ENCODE measurements around the gene TRPV3. TPM values are rescaled to one million over a fixed set of nuclear protein-coding genes. Genes with fewer than 3 reads are reported as not detected.
"Not testable (repeated sequence)": the region's sequence is repeated elsewhere in the genome, so short reads cannot be mapped to it uniquely, and the experiment has no call there.

The TRPV3 gene
- total and polyA plus RNA-seq, 10 donors, result 0.13 to 2.0 (median 0.99) TPM

DNA sequence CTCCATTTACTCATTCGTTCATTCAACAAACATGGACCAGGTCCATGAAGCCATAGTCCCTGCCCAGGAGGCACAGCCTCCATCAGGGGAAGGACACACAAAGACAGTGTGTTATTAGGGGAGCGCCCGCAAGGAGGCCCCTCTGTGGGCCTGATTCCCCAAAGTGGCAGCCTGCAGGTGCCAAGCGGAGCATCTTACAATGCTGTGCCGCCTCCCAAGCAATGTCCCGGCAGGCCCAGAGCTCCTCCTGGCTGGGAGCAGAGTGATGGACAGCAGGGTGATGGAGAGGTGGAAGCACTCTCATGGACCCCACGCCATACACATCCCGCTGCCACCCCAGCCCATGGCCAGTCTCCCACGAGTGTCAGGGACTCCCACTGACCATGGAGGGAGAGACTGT, 25.8 kb upstream of the TRPV3 start:
- DNase-seq, result no peak
- no peak overlapping the region for H3K4me3 ChIP-seq
- no peaks in the 10 kb centered on the region for H3K27me3 ChIP-seq (replicated peaks in 1 of 7)
- peaks cover 0 to 74% (median 18%) of the 10 kb centered on the region in 6 donors for H3K36me3 ChIP-seq
- no peaks in the 10 kb centered on the region for H3K4me1 ChIP-seq
- intact Hi-C loops (cut with DNase I; ENCODE audit: low total_unique reads), result no loop called here
- H3K9me3 ChIP-seq, result peaks cover 0 to 3% (median 0%) of the 10 kb centered on the region in 8 donors
- WGBS, 5 donors, result 93 to 97% (median 94%) methylated on average over 6 to 9 of the region's 9 CpGs
- H3K27ac ChIP-seq, result no peak overlapping the region
- TF ChIP-seq POLR2AphosphoS5 (IDR thresholded peaks at IDR 0.05), result no peak
- no peak for TF ChIP-seq POLR2A (IDR thresholded peaks at IDR 0.05)
- TF ChIP-seq, protein P1, sequence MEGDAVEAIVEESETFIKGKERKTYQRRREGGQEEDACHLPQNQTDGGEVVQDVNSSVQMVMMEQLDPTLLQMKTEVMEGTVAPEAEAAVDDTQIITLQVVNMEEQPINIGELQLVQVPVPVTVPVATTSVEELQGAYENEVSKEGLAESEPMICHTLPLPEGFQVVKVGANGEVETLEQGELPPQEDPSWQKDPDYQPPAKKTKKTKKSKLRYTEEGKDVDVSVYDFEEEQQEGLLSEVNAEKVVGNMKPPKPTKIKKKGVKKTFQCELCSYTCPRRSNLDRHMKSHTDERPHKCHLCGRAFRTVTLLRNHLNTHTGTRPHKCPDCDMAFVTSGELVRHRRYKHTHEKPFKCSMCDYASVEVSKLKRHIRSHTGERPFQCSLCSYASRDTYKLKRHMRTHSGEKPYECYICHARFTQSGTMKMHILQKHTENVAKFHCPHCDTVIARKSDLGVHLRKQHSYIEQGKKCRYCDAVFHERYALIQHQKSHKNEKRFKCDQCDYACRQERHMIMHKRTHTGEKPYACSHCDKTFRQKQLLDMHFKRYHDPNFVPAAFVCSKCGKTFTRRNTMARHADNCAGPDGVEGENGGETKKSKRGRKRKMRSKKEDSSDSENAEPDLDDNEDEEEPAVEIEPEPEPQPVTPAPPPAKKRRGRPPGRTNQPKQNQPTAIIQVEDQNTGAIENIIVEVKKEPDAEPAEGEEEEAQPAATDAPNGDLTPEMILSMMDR (IDR thresholded peaks at IDR 0.05 in 8 of 11, conservative IDR thresholded peaks at IDR 0.05 in 3 of 11), result no peak

DNA sequence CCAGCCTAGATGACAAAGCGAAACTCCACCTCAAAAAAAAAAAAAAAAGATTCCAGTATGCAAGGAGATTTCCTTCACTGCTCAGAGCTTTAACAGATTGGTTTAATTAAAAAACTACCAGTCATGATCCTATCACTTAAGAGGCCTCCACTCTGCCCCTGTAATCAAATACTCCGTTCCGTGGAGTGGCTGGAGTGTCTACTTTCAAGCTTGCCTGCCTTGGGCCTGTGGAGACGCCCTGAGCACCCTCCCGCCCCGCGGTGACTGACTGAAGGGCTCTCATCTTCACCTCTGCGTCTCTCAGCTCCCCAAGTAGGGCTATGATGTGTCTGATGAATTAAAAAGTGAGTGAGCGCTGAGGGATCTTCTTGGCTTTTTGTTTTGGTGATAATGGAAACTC, 25.3 kb upstream of the TRPV3 start:
- H3K27me3 ChIP-seq (replicated peaks in 1 of 7), result no peaks in the 10 kb centered on the region
- no peak for DNase-seq
- TF ChIP-seq, protein P1 (IDR thresholded peaks at IDR 0.05 in 8 of 11, conservative IDR thresholded peaks at IDR 0.05 in 3 of 11), result no peak
- TF ChIP-seq POLR2A (IDR thresholded peaks at IDR 0.05), result no peak
- no peak for TF ChIP-seq POLR2AphosphoS5 (IDR thresholded peaks at IDR 0.05)
- peaks cover 0 to 68% (median 13%) of the 10 kb centered on the region in 6 donors for H3K36me3 ChIP-seq
- WGBS, 5 donors, result 93 to 97% (median 95%) methylated on average over 9 of the region's 9 CpGs
- no peak overlapping the region for H3K27ac ChIP-seq
- intact Hi-C loops (cut with DNase I; ENCODE audit: low total_unique reads), result no loop called here
- H3K9me3 ChIP-seq, result peaks cover 0 to 4% (median 0%) of the 10 kb centered on the region in 8 donors
- H3K4me3 ChIP-seq, result no peak overlapping the region
- no peaks in the 10 kb centered on the region for H3K4me1 ChIP-seq

DNA sequence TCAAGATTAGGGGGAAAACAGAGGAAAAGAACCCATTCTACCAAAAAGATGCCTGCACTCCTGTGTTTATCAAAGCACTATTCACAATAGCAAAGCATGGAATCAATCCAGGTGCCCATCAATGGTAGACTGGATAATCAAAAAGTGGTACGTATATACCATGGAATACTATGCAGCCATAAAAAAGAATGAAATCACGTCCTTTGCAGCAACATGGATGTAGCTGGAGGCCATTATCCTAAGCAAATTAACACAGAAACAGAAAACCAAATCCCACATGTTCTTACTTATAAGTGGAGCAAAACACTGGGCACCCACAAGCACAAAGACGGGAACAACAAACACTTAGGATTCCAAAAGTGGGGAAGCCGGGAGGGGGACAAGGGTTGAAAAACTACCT, 21.1 kb upstream of the TRPV3 start:
- H3K36me3 ChIP-seq, result peaks cover 0 to 45% (median 7%) of the 10 kb centered on the region in 6 donors
- WGBS, 5 donors, result 74 to 98% (median 92%) methylated on average over 4 of the region's 4 CpGs
- H3K4me3 ChIP-seq; H3K27ac ChIP-seq; H3K4me1 ChIP-seq; DNase-seq; H3K9me3 ChIP-seq; intact Hi-C loops (cut with DNase I; ENCODE audit: low total_unique reads); H3K27me3 ChIP-seq (replicated peaks in 1 of 7): not testable (repeated sequence)

DNA sequence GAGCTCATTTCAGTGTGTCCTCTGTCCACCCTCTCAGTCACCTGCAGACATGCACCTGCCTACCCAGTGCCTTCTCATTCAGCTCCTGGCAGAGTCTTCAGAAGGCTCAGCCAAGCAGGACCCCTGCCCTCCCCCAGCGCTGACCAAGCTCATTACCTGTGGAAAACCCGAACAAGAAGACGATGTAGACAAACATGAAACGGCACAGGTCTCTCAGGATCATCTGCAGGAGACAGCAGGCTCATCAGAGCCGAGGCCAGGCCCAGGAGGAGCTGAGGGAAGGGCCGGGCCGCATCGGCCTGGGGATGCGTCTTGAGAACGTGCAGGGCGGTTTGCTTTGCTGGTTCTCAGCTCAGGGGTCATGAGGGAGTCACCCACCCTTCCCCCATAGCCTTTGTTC, 19.4 kb upstream of the TRPV3 start:
- WGBS, 5 donors, result 88 to 93% (median 90%) methylated on average over 11 of the region's 11 CpGs
- no peak for DNase-seq
- intact Hi-C loops (cut with DNase I; ENCODE audit: low total_unique reads), result no loop called here

More for the DNA sequence above, 19.4 kb upstream of the TRPV3 start:
- Histone ChIP-seq H3K4me1 (no peaks in the 10 kb centered on the region), H3K27ac (no peak overlapping the region), H3K4me3 (no peak overlapping the region), H3K27me3 (replicated peaks in 1 of 7) (no peaks in the 10 kb centered on the region), H3K36me3 (peaks cover 0 to 47% (median 9%) of the 10 kb centered on the region in 6 donors), H3K9me3 (peaks cover 0 to 4% (median 0%) of the 10 kb centered on the region in 8 donors)
- TF ChIP-seq POLR2A (IDR thresholded peaks at IDR 0.05) (no peak), POLR2AphosphoS5 (IDR thresholded peaks at IDR 0.05) (no peak)
- TF ChIP-seq, protein P1 (IDR thresholded peaks at IDR 0.05 in 8 of 11, conservative IDR thresholded peaks at IDR 0.05 in 3 of 11), result no peak
